ENCODE measurements around the gene ZFP91. TPM values are rescaled to one million over a fixed set of nuclear protein-coding genes. Genes with fewer than 3 reads are reported as not detected.

Gene ZFP91
- total RNA-seq, 1 experiment from 2014 or later: 58.6 TPM

DNA sequence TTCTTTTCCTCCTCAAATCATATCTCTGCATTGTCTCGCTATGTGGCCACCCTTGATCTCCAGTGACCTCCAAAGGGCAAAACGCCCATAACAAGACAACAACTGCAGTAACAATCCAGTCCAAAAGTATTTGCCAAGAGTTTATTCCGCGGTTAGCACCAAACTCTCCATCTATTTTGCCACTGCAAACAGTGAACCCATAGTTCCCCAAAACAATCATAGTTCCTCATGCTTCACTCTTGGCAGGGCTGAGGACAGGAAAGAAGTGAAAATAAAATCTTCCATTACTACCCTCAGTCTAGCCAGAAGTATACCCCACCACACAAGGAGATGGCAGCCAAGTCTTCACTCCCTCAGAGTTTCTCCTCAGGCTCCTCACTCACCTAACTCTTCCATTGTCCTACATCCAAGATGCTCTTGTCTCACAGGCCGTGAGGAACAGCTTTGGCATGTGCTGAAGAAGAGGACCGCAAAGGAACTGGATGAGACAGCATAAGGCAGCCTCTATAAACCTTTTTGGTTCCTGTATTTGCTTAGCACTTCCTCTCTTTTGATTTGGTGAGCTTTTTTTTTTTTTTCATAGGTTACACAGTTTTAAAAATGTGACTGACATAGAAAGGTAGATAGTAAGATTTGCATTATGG lies 3.4 kb upstream of the ZFP91 start, which contains the start of gene LPXN:
TSS of gene LPXN (minus strand) at position 480 of the 644 bp plus-strand sequence. CDS start at position 396, 84 bp downstream.
- Histone ChIP-seq H3K79me2 (ENCODE audit: insufficient read depth, low read length) (peaks cover 23% of the 10 kb centered on the region), H3K4me3 (replicated peaks in 1 of 2; ENCODE audit: low read depth in 1 of 2, low read length in 2 of 2) (peak within 1 kb of the TSS; percentile 68 to 88), H3K9me3 (ENCODE audit: control insufficient read depth in 1 of 2, insufficient read depth in 1 of 2, low read depth in 1 of 2, low read length in 2 of 2) (no peaks in the 10 kb centered on the region), H3K4me2 (ENCODE audit: low read length) (peak within 1 kb of the TSS; percentile 77), H3K9ac (ENCODE audit: low read length) (peak within 1 kb of the TSS; percentile 95), H3K4me1 (ENCODE audit: control insufficient read depth in 1 of 2, insufficient read depth in 2 of 2, low read length in 2 of 2) (peaks cover 16 to 32% of the 10 kb centered on the region in 2 experiments), H2AFZ (ENCODE audit: low read depth, low read length, poor library complexity, severe bottlenecking) (no peak within 1 kb of the TSS), H3K9me2 (ENCODE audit: insufficient read depth) (no peaks in the 10 kb centered on the region), H4K20me1 (ENCODE audit: insufficient read depth) (no peaks in the 10 kb centered on the region; the same call in 1 of the 2 replicates), H3K27ac (ENCODE audit: low read depth, low read length) (peak within 1 kb of the TSS; percentile 95), H3K27me3 (ENCODE audit: insufficient read depth, low read length) (no peaks in the 10 kb centered on the region), H3K36me3 (ENCODE audit: control insufficient read depth in 1 of 2, insufficient read depth in 2 of 2, low read length in 2 of 2) (no peaks in the 10 kb centered on the region)
- ChIA-PET POLR2A (no interaction called here), CTCF (interaction anchor here (0.6 kb wide), 1 partner anchor 345 kb away, joined by 3 read pairs; no protein-coding TSS in a partner anchor), RAD21 (ENCODE audit: low non-redundant PET in 1 of 2, low total read pairs in 2 of 2, uncharacterized antibody in 2 of 2, unreplicated experiment in 2 of 2) (no interaction called here)
- BruUV-seq (replicated peaks): no TSS peak
- TF ChIP-seq JUND (IDR thresholded peaks at IDR 0.05) (no peak), POLR2A (IDR thresholded peaks at IDR 0.05; ENCODE audit: borderline replicate concordance, extremely low read depth, insufficient read depth, insufficient read length) (no peak), ZFX (IDR thresholded peaks at IDR 0.05) (no peak), EZH2phosphoT487 (IDR thresholded peaks at IDR 0.05; ENCODE audit: borderline replicate concordance) (no peak), ELF1 (IDR thresholded peaks at IDR 0.05; ENCODE audit: borderline replicate concordance, low read depth) (no peak), TCF7L2 (IDR thresholded peaks at IDR 0.05; ENCODE audit: borderline replicate concordance, extremely low read depth, insufficient read depth, insufficient read length) (no peak), CBX3 (IDR thresholded peaks at IDR 0.05; ENCODE audit: low read depth) (no peak), YY1 (IDR thresholded peaks at IDR 0.05; ENCODE audit: extremely low read depth, insufficient replicate concordance, low read depth, low read length) (no peak), EGR1 (IDR thresholded peaks at IDR 0.05; ENCODE audit: low read depth) (no peak), POLR2AphosphoS5 (IDR thresholded peaks at IDR 0.05; ENCODE audit: low read depth, low read length) (no peak), CEBPB (IDR thresholded peaks at IDR 0.05; ENCODE audit: low read depth) (no peak), RAD21 (IDR thresholded peaks at IDR 0.05; ENCODE audit: low read depth) (no peak), SIN3A (IDR thresholded peaks at IDR 0.05; ENCODE audit: low read depth) (no peak), SRF (IDR thresholded peaks at IDR 0.05; ENCODE audit: low read depth) (no peak)
- TF ChIP-seq, protein P1, sequence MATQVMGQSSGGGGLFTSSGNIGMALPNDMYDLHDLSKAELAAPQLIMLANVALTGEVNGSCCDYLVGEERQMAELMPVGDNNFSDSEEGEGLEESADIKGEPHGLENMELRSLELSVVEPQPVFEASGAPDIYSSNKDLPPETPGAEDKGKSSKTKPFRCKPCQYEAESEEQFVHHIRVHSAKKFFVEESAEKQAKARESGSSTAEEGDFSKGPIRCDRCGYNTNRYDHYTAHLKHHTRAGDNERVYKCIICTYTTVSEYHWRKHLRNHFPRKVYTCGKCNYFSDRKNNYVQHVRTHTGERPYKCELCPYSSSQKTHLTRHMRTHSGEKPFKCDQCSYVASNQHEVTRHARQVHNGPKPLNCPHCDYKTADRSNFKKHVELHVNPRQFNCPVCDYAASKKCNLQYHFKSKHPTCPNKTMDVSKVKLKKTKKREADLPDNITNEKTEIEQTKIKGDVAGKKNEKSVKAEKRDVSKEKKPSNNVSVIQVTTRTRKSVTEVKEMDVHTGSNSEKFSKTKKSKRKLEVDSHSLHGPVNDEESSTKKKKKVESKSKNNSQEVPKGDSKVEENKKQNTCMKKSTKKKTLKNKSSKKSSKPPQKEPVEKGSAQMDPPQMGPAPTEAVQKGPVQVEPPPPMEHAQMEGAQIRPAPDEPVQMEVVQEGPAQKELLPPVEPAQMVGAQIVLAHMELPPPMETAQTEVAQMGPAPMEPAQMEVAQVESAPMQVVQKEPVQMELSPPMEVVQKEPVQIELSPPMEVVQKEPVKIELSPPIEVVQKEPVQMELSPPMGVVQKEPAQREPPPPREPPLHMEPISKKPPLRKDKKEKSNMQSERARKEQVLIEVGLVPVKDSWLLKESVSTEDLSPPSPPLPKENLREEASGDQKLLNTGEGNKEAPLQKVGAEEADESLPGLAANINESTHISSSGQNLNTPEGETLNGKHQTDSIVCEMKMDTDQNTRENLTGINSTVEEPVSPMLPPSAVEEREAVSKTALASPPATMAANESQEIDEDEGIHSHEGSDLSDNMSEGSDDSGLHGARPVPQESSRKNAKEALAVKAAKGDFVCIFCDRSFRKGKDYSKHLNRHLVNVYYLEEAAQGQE (IDR thresholded peaks at IDR 0.05; ENCODE audit: low read depth): no peak
- TF ChIP-seq, protein P2, sequence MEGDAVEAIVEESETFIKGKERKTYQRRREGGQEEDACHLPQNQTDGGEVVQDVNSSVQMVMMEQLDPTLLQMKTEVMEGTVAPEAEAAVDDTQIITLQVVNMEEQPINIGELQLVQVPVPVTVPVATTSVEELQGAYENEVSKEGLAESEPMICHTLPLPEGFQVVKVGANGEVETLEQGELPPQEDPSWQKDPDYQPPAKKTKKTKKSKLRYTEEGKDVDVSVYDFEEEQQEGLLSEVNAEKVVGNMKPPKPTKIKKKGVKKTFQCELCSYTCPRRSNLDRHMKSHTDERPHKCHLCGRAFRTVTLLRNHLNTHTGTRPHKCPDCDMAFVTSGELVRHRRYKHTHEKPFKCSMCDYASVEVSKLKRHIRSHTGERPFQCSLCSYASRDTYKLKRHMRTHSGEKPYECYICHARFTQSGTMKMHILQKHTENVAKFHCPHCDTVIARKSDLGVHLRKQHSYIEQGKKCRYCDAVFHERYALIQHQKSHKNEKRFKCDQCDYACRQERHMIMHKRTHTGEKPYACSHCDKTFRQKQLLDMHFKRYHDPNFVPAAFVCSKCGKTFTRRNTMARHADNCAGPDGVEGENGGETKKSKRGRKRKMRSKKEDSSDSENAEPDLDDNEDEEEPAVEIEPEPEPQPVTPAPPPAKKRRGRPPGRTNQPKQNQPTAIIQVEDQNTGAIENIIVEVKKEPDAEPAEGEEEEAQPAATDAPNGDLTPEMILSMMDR (IDR thresholded peaks at IDR 0.05 in 2 of 3, conservative IDR thresholded peaks at IDR 0.05 in 1 of 3; ENCODE audit: borderline replicate concordance in 1 of 3, insufficient read depth in 1 of 3, low read depth in 2 of 3, low read length in 2 of 3): no peak
- TF ChIP-seq, protein P3, sequence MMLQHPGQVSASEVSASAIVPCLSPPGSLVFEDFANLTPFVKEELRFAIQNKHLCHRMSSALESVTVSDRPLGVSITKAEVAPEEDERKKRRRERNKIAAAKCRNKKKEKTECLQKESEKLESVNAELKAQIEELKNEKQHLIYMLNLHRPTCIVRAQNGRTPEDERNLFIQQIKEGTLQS (IDR thresholded peaks at IDR 0.05): no peak
- TF ChIP-seq, protein P4, sequence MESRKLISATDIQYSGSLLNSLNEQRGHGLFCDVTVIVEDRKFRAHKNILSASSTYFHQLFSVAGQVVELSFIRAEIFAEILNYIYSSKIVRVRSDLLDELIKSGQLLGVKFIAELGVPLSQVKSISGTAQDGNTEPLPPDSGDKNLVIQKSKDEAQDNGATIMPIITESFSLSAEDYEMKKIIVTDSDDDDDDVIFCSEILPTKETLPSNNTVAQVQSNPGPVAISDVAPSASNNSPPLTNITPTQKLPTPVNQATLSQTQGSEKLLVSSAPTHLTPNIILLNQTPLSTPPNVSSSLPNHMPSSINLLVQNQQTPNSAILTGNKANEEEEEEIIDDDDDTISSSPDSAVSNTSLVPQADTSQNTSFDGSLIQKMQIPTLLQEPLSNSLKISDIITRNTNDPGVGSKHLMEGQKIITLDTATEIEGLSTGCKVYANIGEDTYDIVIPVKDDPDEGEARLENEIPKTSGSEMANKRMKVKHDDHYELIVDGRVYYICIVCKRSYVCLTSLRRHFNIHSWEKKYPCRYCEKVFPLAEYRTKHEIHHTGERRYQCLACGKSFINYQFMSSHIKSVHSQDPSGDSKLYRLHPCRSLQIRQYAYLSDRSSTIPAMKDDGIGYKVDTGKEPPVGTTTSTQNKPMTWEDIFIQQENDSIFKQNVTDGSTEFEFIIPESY (IDR thresholded peaks at IDR 0.05; ENCODE audit: extremely low read depth, insufficient replicate concordance, low read length): no peak
- intact Hi-C loops (cut with micrococcal nuclease): loop anchor here (2.0 to 5.0 kb wide), 7 partner anchors 99 to 908 kb away; partner anchors contain the start of genes FAM111A, MED19, TMX2 and ZDHHC5
- ATAC-seq (no peak), DNase-seq (ENCODE audit: low read depth, low spot score) (no peak)
